GM12878 (cell line): Measurements from ENCODE around the gene TMEM179B. TPM values are rescaled to one million over a fixed set of nuclear protein-coding genes. Genes with fewer than 3 reads are reported as not detected.

ENCODE experiments used
- ATAC-seq: fragments of 200-7000 bp; cut with Tn5 transposase; 3 replicates; pipeline ENCODE4 v1.9.1; 2020; ENCODE audit warnings: mild to moderate bottlenecking, moderate library complexity
- BruUV-seq: library from RNA; stranded (reverse); fragments of 400-500 nt; replicated peaks from 2 replicates; lab custom pipeline; 2021; lab: Mats Ljungman, UMichigan
- CTCF ChIA-PET: fragments of 300-600 bp; sonication (Branson Sonifier 250); formaldehyde crosslinking; extraction: SDS; loops from one replicate; lab custom pipeline; 2021; ENCODE audit warnings: inconsistent platforms; lab: Yijun Ruan, JAX
- POLR2A ChIA-PET: fragments of 350-600 bp; formaldehyde crosslinking; extraction: SDS; loops from one replicate; lab custom pipeline; 2021; ENCODE audit warnings: inconsistent platforms; lab: Charles Lee
- RAD21 ChIA-PET: fragments of 300-600 bp; sonication (Branson Sonifier 250); formaldehyde crosslinking; loops from one replicate; lab custom pipeline; 2023; ENCODE audit warnings: antibody characterized with exemption; ENCODE audit not compliant: unreplicated experiment; lab: Charles Lee
- SMC1A ChIA-PET: fragments of 300-600 bp; sonication (Branson Sonifier 250); formaldehyde crosslinking; loops from one replicate; lab custom pipeline; 2023; ENCODE audit not compliant: unreplicated experiment, uncharacterized antibody; lab: Charles Lee
- DNase-seq: peaks from one replicate; pipeline ENCODE4 v3.0.0-alpha.2; 2011; ENCODE audit warnings: low read depth, low spot score
- FAIRE-seq: peaks from 3 replicates; lab custom pipeline; 2011; peaks lifted over from hg19 to GRCh38; lab: Jason Lieb, UNC
- H2AFZ ChIP-seq: 2 replicates; pipeline ENCODE4 v1.6.0; 2011; ENCODE audit warnings: low read depth, low read length, control low read depth; ENCODE audit not compliant: control insufficient read depth
- H3K27ac ChIP-seq: 2 replicates; pipeline ENCODE4 v1.5.1; 2011; ENCODE audit warnings: control low read depth; ENCODE audit not compliant: control insufficient read depth, insufficient read depth
- H3K27me3 ChIP-seq, 2 experiments: replicated peaks in 1 of 2; 2 replicates each; pipeline versions ENCODE4 v1.6.0 to v1.6.1; 2011; ENCODE audit warnings: low read length in 1 of 2; ENCODE audit not compliant: control insufficient read depth in 2 of 2, insufficient read depth in 2 of 2
- H3K36me3 ChIP-seq, 2 experiments: 2 replicates each; pipeline ENCODE4 v1.5.1; 2011; ENCODE audit warnings: low read length in 1 of 2; ENCODE audit not compliant: control insufficient read depth in 2 of 2, insufficient read depth in 2 of 2
- H3K4me1 ChIP-seq: 2 replicates; pipeline ENCODE4 v1.6.1; 2011; ENCODE audit warnings: mild to moderate bottlenecking, low read length, moderate library complexity, mixed read lengths; ENCODE audit not compliant: control insufficient read depth, insufficient read depth
- H3K4me2 ChIP-seq: 2 replicates; pipeline ENCODE4 v1.6.0; 2011; ENCODE audit warnings: control low read depth; ENCODE audit not compliant: control insufficient read depth, insufficient read depth
- H3K4me3 ChIP-seq: fragments of 200-600 bp; sonication (generic); 2 replicates; pipeline ENCODE4 v1.5.1; 2016
- H3K79me2 ChIP-seq: 2 replicates; pipeline ENCODE4 v1.6.0; 2011; ENCODE audit warnings: low read length; ENCODE audit not compliant: control insufficient read depth, insufficient read depth
- H3K9ac ChIP-seq: 2 replicates; pipeline ENCODE4 v1.8.0; 2011; ENCODE audit warnings: low read length, control low read depth, mixed read lengths; ENCODE audit not compliant: control insufficient read depth, insufficient read depth
- H3K9me3 ChIP-seq: replicated peaks from 3 replicates; pipeline ENCODE4 v1.5.1; 2011; ENCODE audit warnings: mild to moderate bottlenecking, low read length; ENCODE audit not compliant: control insufficient read depth, insufficient read depth
- H4K20me1 ChIP-seq: 2 replicates; pipeline ENCODE4 v1.6.0; 2011; ENCODE audit not compliant: control insufficient read depth, insufficient read depth
- HDGF ChIP-seq: fragments of 450-650 bp; IDR thresholded peaks from 2 replicates; pipeline ENCODE4 v1.6.1; 2016; ENCODE audit warnings: antibody characterized with exemption
- RUNX3 ChIP-seq: IDR thresholded peaks from 2 replicates; pipeline ENCODE4 v1.6.1; 2012; ENCODE audit warnings: low read length, inconsistent platforms
- SP1 ChIP-seq: IDR thresholded peaks from one replicate; pipeline ENCODE4 v1.6.1; 2011; ENCODE audit warnings: low read depth, low read length
- YY1 ChIP-seq: IDR thresholded peaks from 2 replicates; pipeline ENCODE4 v1.6.1; 2011; ENCODE audit warnings: low read depth, mild to moderate bottlenecking, low read length
- ZZZ3 ChIP-seq: IDR thresholded peaks from 2 replicates; pipeline ENCODE4 v1.6.1; 2011; ENCODE audit warnings: low read depth; ENCODE audit not compliant: control insufficient read depth, insufficient read length
- WGBS: methylation state at CpG from one replicate; pipeline ENCODE4 v1.1.6; 2016; ENCODE audit warnings: low lambda C conversion rate; ENCODE audit not compliant: insufficient replicate concordance, insufficient coverage; ENCODE audit errors: missing lambda C conversion rate; 5-methylcytosine and 5-hydroxymethylcytosine counted together
- in situ Hi-C: fragments of 300-500 bp; cut with MboI; formaldehyde crosslinking; loops from 9 replicates; pipeline ENCODE4 v1.14.3; 2018; ENCODE audit warnings: mixed read lengths
- intact Hi-C: fragments of 100-400 bp; cut with micrococcal nuclease; formaldehyde crosslinking; loops from one replicate; pipeline ENCODE4 v1.14.2; 2022; ENCODE audit not compliant: unreplicated experiment
- polyA plus RNA-seq, 11 experiments: library from polyadenylated mRNA; depleted of rRNA in 4 of 11; unstranded in 6 of 11; stranded (reverse) in 5 of 11; fragments of >200 nt; fragmentation: Nextera tagmentation in 4 of 11; fragmentation: Illumina TruSeq in 1 of 11; extraction: Ambion mirVana in 4 of 11; extraction: Trizol in 1 of 11; gene quantifications; 1 replicate in 1 of 11; 2 replicates in 10 of 11; pipeline versions ENCODE4 v1.2.1 to v1.2.3, GENCODE V29; 2011 to 2016; ENCODE audit warnings: inconsistent platforms in 2 of 11, missing spikeins in 2 of 11, low read depth in 1 of 11
- total RNA-seq, 4 experiments: library from RNA; depleted of rRNA in 3 of 4; stranded (reverse); fragments of >200 nt in 3 of 4; fragmentation: Illumina TruSeq in 1 of 4; extraction: Trizol in 1 of 4; gene quantifications; 2 replicates each; pipeline versions ENCODE4 v1.2.1 to v1.2.3, GENCODE V29; 2013 to 2021

TMEM179B gene
- total and polyA plus RNA-seq, 10 of the 15 experiments (the other 5 are each of a cell fraction or from before 2014, with no cell fraction given) = 21.7 to 82.4 (median 42.0) TPM

DNA sequence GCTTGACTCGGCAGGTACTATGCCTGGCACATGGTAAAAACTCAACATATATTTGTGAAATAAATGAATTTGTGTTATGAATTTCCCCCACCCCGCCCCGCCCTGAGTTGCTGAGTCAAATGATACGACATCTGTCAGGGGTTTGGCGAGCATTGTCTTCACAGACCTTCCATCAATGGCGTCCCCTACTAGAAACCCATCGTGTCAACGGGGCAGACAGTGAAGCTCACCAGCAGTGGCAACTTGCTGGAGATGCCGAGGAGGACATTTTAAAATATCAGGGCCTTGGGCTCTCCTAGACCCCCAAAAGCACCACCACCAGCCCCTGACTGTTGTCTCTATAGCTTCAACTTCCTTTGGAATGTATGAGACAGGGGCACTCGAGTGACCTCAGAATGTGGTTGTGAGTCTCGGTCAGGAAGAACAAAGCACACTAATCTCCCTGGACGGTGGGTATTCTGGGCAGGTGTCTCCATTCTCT lies 18.8 kb downstream of the TMEM179B start:
- Histone ChIP-seq H3K4me3 (peak overlapping the region; percentile 85), H3K27me3 (no peaks in the 10 kb centered on the region), H3K9ac (peak overlapping the region; percentile 95), H3K4me1 (peaks cover 16% of the 10 kb centered on the region), H4K20me1 (no peaks in the 10 kb centered on the region), H3K27ac (peak overlapping the region; percentile 86), H3K36me3 (peaks cover 6 to 19% of the 10 kb centered on the region in 2 experiments), H3K9me3 (no peaks in the 10 kb centered on the region), H3K4me2 (peak overlapping the region; percentile 91), H3K79me2 (peaks cover 25% of the 10 kb centered on the region), H2AFZ (peak overlapping the region; percentile 94)
- ChIA-PET POLR2A (interaction anchor here (0.6 to 2.2 kb wide), 21 partner anchors 8 to 141 kb away, joined by 3 to 17 read pairs (median 5); partner anchors contain the start of genes C11orf98, CSKMT, STX5 and TAF6L), SMC1A (interaction anchor here (0.8 to 2.1 kb wide), 9 partner anchors 10 to 76 kb away, joined by 3 to 10 read pairs (median 4); partner anchors contain the start of gene STX5), RAD21 (interaction anchor here (0.9 to 2.0 kb wide), 9 partner anchors 18 to 141 kb away, joined by 3 to 9 read pairs (median 4); partner anchors contain the start of genes C11orf98, CSKMT, POLR2G and STX5), CTCF (interaction anchor here (0.9 to 1.9 kb wide), 6 partner anchors 10 to 125 kb away, joined by 3 to 15 read pairs (median 3); no protein-coding TSS in a partner anchor)
- intact Hi-C loops = loop anchor here (1.0 to 2.0 kb wide), 2 partner anchors 19 to 79 kb away; partner anchors contain the start of genes HNRNPUL2 and TMEM179B
- DNase-seq (no peak), FAIRE-seq (no peak), ATAC-seq (peak; percentile 60)
- in situ Hi-C loops = no loop called here
- 8% methylated on average over 12 of the region's 12 CpGs for WGBS
- BruUV-seq = no TSS peak
- TF ChIP-seq HDGF (no peak), SP1 (no peak), RUNX3 (peak; percentile 26), ZZZ3 (no peak), YY1 (peak; percentile 85)
